Erythroblast (primary cell): ENCODE data around the gene SAMD5.

Source experiments
- GATA1 ChIP-seq: IDR thresholded peaks from 2 replicates; pipeline ENCODE4 v1.6.1; 2011; ENCODE audit warnings: low read depth, mild to moderate bottlenecking, control low read depth, low read length, moderate library complexity
- POLR2A ChIP-seq: IDR thresholded peaks from 2 replicates; pipeline ENCODE4 v1.6.1; 2011; ENCODE audit warnings: mild to moderate bottlenecking, low read length

- TF ChIP-seq POLR2A = no peak
- no peak for TF ChIP-seq GATA1
Observed at GRCh38 chr6:147569788-147570187, 61.3 kb downstream of the SAMD5 start.
